ENCODE results near the gene ST6GALNAC2.
"Not testable (repeated sequence)": the region's sequence is repeated elsewhere in the genome, so short reads cannot be mapped to it uniquely, and the experiment has no call there.

ST6GALNAC2 gene

GRCh38 chr17:76614912-76615617 is 29.4 kb upstream of the ST6GALNAC2 start:
- H3K27me3 ChIP-seq (ENCODE audit: control insufficient read depth in 1 of 2, insufficient read depth in 2 of 2, low read length in 2 of 2) = no peaks in the 10 kb centered on the region
- no peak overlapping the region for H3K4me3 ChIP-seq (ENCODE audit: low read depth in 1 of 2, low read length in 2 of 2)
- H3K36me3 ChIP-seq (ENCODE audit: insufficient read depth, low read length) = no peaks in the 10 kb centered on the region
- no peak overlapping the region for H3K27ac ChIP-seq (ENCODE audit: low read depth, low read length)
- no peaks in the 10 kb centered on the region for H3K9me3 ChIP-seq (ENCODE audit: low read length)
- no peaks in the 10 kb centered on the region for H3K4me1 ChIP-seq (ENCODE audit: insufficient read depth, low read length)
- no peak overlapping the region for H3K9ac ChIP-seq (ENCODE audit: low read length)

DNA sequence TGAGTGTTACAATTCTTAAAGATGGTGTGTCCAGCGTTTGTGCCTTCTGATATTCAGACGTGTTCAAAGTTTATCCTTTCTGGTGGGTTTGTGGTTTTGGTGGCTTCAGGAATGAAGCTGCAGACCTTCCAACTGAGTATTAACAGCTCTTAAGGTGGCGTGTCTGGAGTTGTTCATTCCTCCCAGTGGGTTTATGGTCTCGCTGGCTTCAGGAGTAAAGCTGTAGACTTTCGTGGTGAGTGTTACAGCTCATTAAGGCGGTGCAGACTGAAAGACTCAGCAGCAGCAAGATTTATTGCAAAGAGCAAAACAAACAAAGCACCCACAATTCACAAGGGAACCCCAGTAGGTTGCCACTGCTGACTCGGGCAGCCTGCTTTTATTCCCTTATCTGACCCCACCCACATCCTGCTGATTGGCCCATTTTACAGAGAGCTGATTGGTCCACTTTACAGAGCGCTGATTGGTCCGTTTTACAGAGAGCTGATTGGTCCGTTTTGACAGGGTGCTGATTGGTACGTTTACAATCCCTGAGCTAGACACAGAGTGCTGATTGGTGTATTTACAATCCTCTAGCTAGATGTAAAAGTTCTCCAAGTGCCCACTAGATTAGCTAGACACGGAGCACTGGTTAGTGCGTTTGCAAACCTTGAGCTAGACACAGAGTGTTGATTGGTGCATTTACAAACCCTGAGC is 28.6 kb upstream of the ST6GALNAC2 start:
- H3K36me3 ChIP-seq (ENCODE audit: insufficient read depth, low read length); H3K9me3 ChIP-seq (ENCODE audit: low read length); H3K4me1 ChIP-seq (ENCODE audit: insufficient read depth, low read length); H3K27me3 ChIP-seq (ENCODE audit: control insufficient read depth in 1 of 2, insufficient read depth in 2 of 2, low read length in 2 of 2); H3K27ac ChIP-seq (ENCODE audit: low read depth, low read length); H3K9ac ChIP-seq (ENCODE audit: low read length); H3K4me3 ChIP-seq (ENCODE audit: low read depth in 1 of 2, low read length in 2 of 2): not testable (repeated sequence)

- no peak overlapping the region for H3K9ac ChIP-seq (ENCODE audit: low read length)
- no peaks in the 10 kb centered on the region for H3K4me1 ChIP-seq (ENCODE audit: insufficient read depth, low read length)
- no peak overlapping the region for H3K4me3 ChIP-seq (ENCODE audit: low read depth in 1 of 2, low read length in 2 of 2)
- H3K27ac ChIP-seq (ENCODE audit: low read depth, low read length) = no peak overlapping the region
- no peaks in the 10 kb centered on the region for H3K27me3 ChIP-seq (ENCODE audit: control insufficient read depth in 1 of 2, insufficient read depth in 2 of 2, low read length in 2 of 2)
- no peaks in the 10 kb centered on the region for H3K9me3 ChIP-seq (ENCODE audit: low read length)
- no peaks in the 10 kb centered on the region for H3K36me3 ChIP-seq (ENCODE audit: insufficient read depth, low read length)
Observed at GRCh38 chr17:76612977-76613851, 27.6 kb upstream of the ST6GALNAC2 start.

DNA sequence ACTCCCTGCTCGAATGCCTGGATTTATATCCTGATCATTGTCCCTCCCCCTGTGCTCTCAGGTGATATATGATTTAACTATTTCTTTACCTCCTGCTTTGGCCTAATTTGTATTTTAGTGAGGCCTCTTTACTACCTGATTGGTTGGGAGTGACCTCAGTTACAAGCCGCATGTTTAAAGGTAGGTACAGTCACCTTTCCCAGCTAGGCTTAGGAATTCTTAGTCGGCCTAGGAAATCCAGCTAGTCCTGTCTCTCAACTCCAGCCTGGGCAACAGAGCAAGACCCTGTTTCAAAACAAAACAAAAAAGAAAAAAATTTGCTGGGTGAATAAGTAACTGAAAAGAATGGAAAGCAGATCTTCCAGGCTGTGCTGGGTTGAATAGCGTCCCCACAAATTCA is 26.8 kb upstream of the ST6GALNAC2 start:
- Histone ChIP-seq H3K36me3 (ENCODE audit: insufficient read depth, low read length) (no peaks in the 10 kb centered on the region), H3K9ac (ENCODE audit: low read length) (no peak overlapping the region), H3K9me3 (ENCODE audit: low read length) (no peaks in the 10 kb centered on the region), H3K4me3 (ENCODE audit: low read depth in 1 of 2, low read length in 2 of 2) (no peak overlapping the region), H3K4me1 (ENCODE audit: insufficient read depth, low read length) (no peaks in the 10 kb centered on the region), H3K27me3 (ENCODE audit: control insufficient read depth in 1 of 2, insufficient read depth in 2 of 2, low read length in 2 of 2) (no peaks in the 10 kb centered on the region), H3K27ac (ENCODE audit: low read depth, low read length) (no peak overlapping the region)

DNA sequence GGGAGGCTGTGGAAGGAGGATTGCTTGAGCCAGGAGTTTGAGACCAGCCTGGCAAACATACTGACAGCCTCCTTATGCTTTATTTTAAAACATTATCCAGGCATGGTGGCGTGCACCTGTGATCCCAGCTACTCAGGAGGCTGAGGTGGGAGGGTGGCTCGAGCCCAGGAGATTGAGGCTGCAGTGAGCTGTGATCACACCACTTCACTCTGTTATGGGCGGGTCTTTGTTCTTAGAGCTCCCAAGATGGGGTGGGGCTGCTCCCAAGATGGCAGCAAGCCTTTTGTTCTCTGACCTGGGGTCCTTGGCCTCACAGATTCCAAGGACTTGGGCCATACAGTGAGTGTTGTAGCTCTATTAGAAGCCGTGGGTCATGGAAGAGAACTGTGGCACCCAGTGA is 26.1 kb upstream of the ST6GALNAC2 start:
- Histone ChIP-seq H3K36me3 (ENCODE audit: insufficient read depth, low read length) (no peaks in the 10 kb centered on the region), H3K27ac (ENCODE audit: low read depth, low read length) (no peak overlapping the region), H3K9me3 (ENCODE audit: low read length) (no peaks in the 10 kb centered on the region), H3K27me3 (ENCODE audit: control insufficient read depth in 1 of 2, insufficient read depth in 2 of 2, low read length in 2 of 2) (no peaks in the 10 kb centered on the region), H3K4me1 (ENCODE audit: insufficient read depth, low read length) (no peaks in the 10 kb centered on the region), H3K9ac (ENCODE audit: low read length) (no peak overlapping the region), H3K4me3 (ENCODE audit: low read depth in 1 of 2, low read length in 2 of 2) (no peak overlapping the region)

GRCh38 chr17:76611080-76611749 is 25.6 kb upstream of the ST6GALNAC2 start:
- H3K9ac ChIP-seq (ENCODE audit: low read length); H3K4me3 ChIP-seq (ENCODE audit: low read depth in 1 of 2, low read length in 2 of 2); H3K4me1 ChIP-seq (ENCODE audit: insufficient read depth, low read length); H3K9me3 ChIP-seq (ENCODE audit: low read length); H3K27me3 ChIP-seq (ENCODE audit: control insufficient read depth in 1 of 2, insufficient read depth in 2 of 2, low read length in 2 of 2); H3K36me3 ChIP-seq (ENCODE audit: insufficient read depth, low read length); H3K27ac ChIP-seq (ENCODE audit: low read depth, low read length): not testable (repeated sequence)

- not testable (repeated sequence) for H3K27ac ChIP-seq (ENCODE audit: low read depth, low read length); H3K9ac ChIP-seq (ENCODE audit: low read length); H3K9me3 ChIP-seq (ENCODE audit: low read length); H3K4me1 ChIP-seq (ENCODE audit: insufficient read depth, low read length); H3K4me3 ChIP-seq (ENCODE audit: low read depth in 1 of 2, low read length in 2 of 2); H3K36me3 ChIP-seq (ENCODE audit: insufficient read depth, low read length); H3K27me3 ChIP-seq (ENCODE audit: control insufficient read depth in 1 of 2, insufficient read depth in 2 of 2, low read length in 2 of 2)
Observed at GRCh38 chr17:76606685-76607084, 21.0 kb upstream of the ST6GALNAC2 start.

DNA sequence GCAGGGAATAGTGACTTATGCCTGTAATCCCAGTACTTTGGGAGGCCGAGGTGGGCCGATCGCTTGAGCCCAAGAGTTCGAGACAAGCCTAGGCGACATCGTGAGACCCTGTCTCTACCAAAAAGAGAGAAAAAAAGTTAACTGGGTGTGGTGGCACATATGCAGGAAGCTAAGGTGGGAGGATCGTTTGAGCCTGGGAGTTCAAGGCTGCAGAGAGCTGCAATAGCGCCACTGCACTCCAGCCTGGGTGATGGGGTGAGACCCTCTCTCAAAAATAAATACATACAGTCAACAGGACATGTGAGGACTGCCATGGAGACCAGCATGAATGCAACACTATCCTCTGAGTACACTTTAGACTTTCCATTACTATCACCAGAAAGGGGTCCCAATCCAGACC is 15.4 kb upstream of the ST6GALNAC2 start:
- no peaks in the 10 kb centered on the region for H3K4me1 ChIP-seq (ENCODE audit: insufficient read depth, low read length)
- no peaks in the 10 kb centered on the region for H3K36me3 ChIP-seq (ENCODE audit: insufficient read depth, low read length)
- H3K9me3 ChIP-seq (ENCODE audit: low read length) = no peaks in the 10 kb centered on the region
- no peak overlapping the region for H3K9ac ChIP-seq (ENCODE audit: low read length)
- H3K27ac ChIP-seq (ENCODE audit: low read depth, low read length) = no peak overlapping the region
- no peaks in the 10 kb centered on the region for H3K27me3 ChIP-seq (ENCODE audit: control insufficient read depth in 1 of 2, insufficient read depth in 2 of 2, low read length in 2 of 2)
- H3K4me3 ChIP-seq (ENCODE audit: low read depth in 1 of 2, low read length in 2 of 2) = no peak overlapping the region

- Histone ChIP-seq H3K9me3 (ENCODE audit: low read length) (no peaks in the 10 kb centered on the region), H3K27ac (ENCODE audit: low read depth, low read length) (no peak overlapping the region), H3K9ac (ENCODE audit: low read length) (no peak overlapping the region)
Observed at GRCh38 chr17:76599694-76600460, 14.2 kb upstream of the ST6GALNAC2 start.

DNA sequence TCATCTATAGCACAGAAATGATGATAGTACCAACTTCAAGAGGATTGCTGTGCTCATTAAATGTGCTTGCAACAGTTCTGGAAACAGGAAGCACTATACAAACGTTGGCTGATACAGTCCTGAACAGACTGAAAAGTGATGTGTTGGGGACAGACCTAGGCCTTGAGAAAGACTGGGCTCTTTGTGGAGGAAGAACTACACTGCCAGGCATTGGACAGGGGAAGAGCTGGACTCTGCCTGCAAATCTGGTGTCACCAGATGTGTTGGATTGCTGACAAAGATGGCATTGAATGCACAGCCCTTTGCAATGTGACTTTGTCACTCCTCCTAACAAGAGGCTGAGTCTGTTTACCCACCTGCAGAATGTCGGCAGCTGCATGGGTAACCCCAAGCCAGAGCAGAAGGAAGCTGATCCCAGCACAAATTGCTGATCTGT is 12.4 kb upstream of the ST6GALNAC2 start:
- H3K9ac ChIP-seq (ENCODE audit: low read length) = no peak overlapping the region
- no peaks in the 10 kb centered on the region for H3K4me1 ChIP-seq (ENCODE audit: insufficient read depth, low read length)
- no peak overlapping the region for H3K27ac ChIP-seq (ENCODE audit: low read depth, low read length)
- no peak overlapping the region for H3K4me3 ChIP-seq (ENCODE audit: low read depth in 1 of 2, low read length in 2 of 2)
- no peaks in the 10 kb centered on the region for H3K27me3 ChIP-seq (ENCODE audit: control insufficient read depth in 1 of 2, insufficient read depth in 2 of 2, low read length in 2 of 2)
- no peaks in the 10 kb centered on the region for H3K36me3 ChIP-seq (ENCODE audit: insufficient read depth, low read length)
- H3K9me3 ChIP-seq (ENCODE audit: low read length) = no peaks in the 10 kb centered on the region

More at GRCh38 chr17:76599694-76600460, 14.2 kb upstream of the ST6GALNAC2 start:
- Histone ChIP-seq H3K27me3 (ENCODE audit: control insufficient read depth in 1 of 2, insufficient read depth in 2 of 2, low read length in 2 of 2) (no peaks in the 10 kb centered on the region), H3K36me3 (ENCODE audit: insufficient read depth, low read length) (no peaks in the 10 kb centered on the region), H3K4me3 (ENCODE audit: low read depth in 1 of 2, low read length in 2 of 2) (no peak overlapping the region), H3K4me1 (ENCODE audit: insufficient read depth, low read length) (no peaks in the 10 kb centered on the region)
